HepG2 (cell line): ENCODE results near the gene TGM1. TPM values are rescaled to one million over a fixed set of nuclear protein-coding genes. Genes with fewer than 3 reads are reported as not detected.
A peak's percentile ranks its signal among the peaks of the same experiment; 100 is the strongest.

ENCODE experiments used
- ADNP ChIP-seq: sonication (generic); formaldehyde crosslinking; IDR thresholded peaks from 2 replicates; pipeline ENCODE4 v1.4.0; 2020; ENCODE audit warnings: missing genetic modification reagents
- DPF2 ChIP-seq: sonication (generic); formaldehyde crosslinking; IDR thresholded peaks from 2 replicates; pipeline ENCODE4 v1.4.0; 2020; ENCODE audit warnings: mild to moderate bottlenecking, low read depth, missing genetic modification reagents, borderline replicate concordance
- E2F5 ChIP-seq: sonication (generic); formaldehyde crosslinking; conservative IDR thresholded peaks from 2 replicates; pipeline ENCODE4 v1.4.0; 2020; ENCODE audit warnings: missing genetic modification reagents
- GATAD1 ChIP-seq: IDR thresholded peaks from 2 replicates; pipeline ENCODE4 v1.6.1; 2016; ENCODE audit warnings: missing genetic modification reagents, missing compliant biosample characterization
- KLF16 ChIP-seq, 2 experiments: sonication (generic) in 1 of 2; formaldehyde crosslinking in 1 of 2; IDR thresholded peaks; 2 replicates each; pipeline versions ENCODE4 v1.6.1 to v1.8.0; 2016 to 2023; ENCODE audit warnings: missing genetic modification reagents in 2 of 2, missing compliant biosample characterization in 1 of 2
- MED1 ChIP-seq: sonication (generic); formaldehyde crosslinking; IDR thresholded peaks from 2 replicates; pipeline ENCODE4 v1.4.0; 2020; ENCODE audit warnings: missing genetic modification reagents
- MYPOP ChIP-seq: sonication (generic); formaldehyde crosslinking; IDR thresholded peaks from 2 replicates; pipeline ENCODE4 v1.8.1; 2023; ENCODE audit warnings: mild to moderate bottlenecking, moderate library complexity, missing genetic modification reagents
- RFXANK ChIP-seq: IDR thresholded peaks from 2 replicates; pipeline ENCODE4 v1.6.1; 2016
- RNF2 ChIP-seq: fragments of 450-650 bp; conservative IDR thresholded peaks from 2 replicates; pipeline ENCODE4 v1.6.1; 2016; ENCODE audit warnings: low read depth
- SNAPC4 ChIP-seq: sonication (generic); formaldehyde crosslinking; IDR thresholded peaks from 2 replicates; pipeline ENCODE4 v1.4.0; 2020; ENCODE audit warnings: mild to moderate bottlenecking, missing genetic modification reagents
- SOX6 ChIP-seq, 2 experiments: fragments of 450-650 bp in 1 of 2; sonication (generic) in 1 of 2; formaldehyde crosslinking in 1 of 2; IDR thresholded peaks; 2 replicates each; pipeline versions ENCODE4 v1.4.0 to v1.6.1; 2017 to 2020; ENCODE audit warnings: antibody characterized with exemption in 1 of 2, mild to moderate bottlenecking in 1 of 2, missing genetic modification reagents in 1 of 2
- U2AF2 ChIP-seq: fragments of 200-400 bp; formaldehyde crosslinking; IDR thresholded peaks from 2 replicates; pipeline ENCODE4 v1.6.1; 2017; ENCODE audit warnings: low read depth, mild to moderate bottlenecking, low read length
- ZBTB37 ChIP-seq: sonication (generic); formaldehyde crosslinking; IDR thresholded peaks from 2 replicates; pipeline ENCODE4 v1.4.0; 2020; ENCODE audit warnings: mild to moderate bottlenecking, missing genetic modification reagents
- ZNF138 ChIP-seq: sonication (generic); formaldehyde crosslinking; IDR thresholded peaks from 2 replicates; pipeline ENCODE4 v1.5.0; 2020; ENCODE audit warnings: mild to moderate bottlenecking, low read depth, missing genetic modification reagents
- ZNF430 ChIP-seq: sonication (generic); formaldehyde crosslinking; IDR thresholded peaks from 2 replicates; pipeline ENCODE4 v1.9.0; 2021; ENCODE audit warnings: mild to moderate bottlenecking, missing genetic modification reagents
- ZNF616 ChIP-seq: sonication (generic); formaldehyde crosslinking; IDR thresholded peaks from 2 replicates; pipeline ENCODE4 v1.5.0; 2020; ENCODE audit warnings: low read depth, mild to moderate bottlenecking, missing genetic modification reagents
- polyA plus RNA-seq, 8 experiments: library from polyadenylated mRNA; depleted of rRNA in 3 of 8; stranded (reverse) in 7 of 8; unstranded in 1 of 8; fragments of >200 nt; fragmentation: Illumina TruSeq in 4 of 8; extraction: Trizol in 4 of 8; gene quantifications; 2 replicates each; pipeline versions ENCODE4 v1.2.1 to v1.2.3, GENCODE V29; 2011 to 2016; ENCODE audit warnings: low read depth in 4 of 8, missing spikeins in 1 of 8, mixed read lengths in 1 of 8; ENCODE audit not compliant: insufficient read depth in 1 of 8
- total RNA-seq, 5 experiments: library from RNA; depleted of rRNA; stranded (reverse); fragments of >200 nt; fragmentation: Illumina TruSeq; extraction: Trizol; gene quantifications; 2 replicates each; pipeline ENCODE4 v1.2.3, GENCODE V29; 2016; ENCODE audit warnings: low read depth in 1 of 5
- TF ChIP-seq, protein P1 (sequence below): sonication (generic); formaldehyde crosslinking; IDR thresholded peaks from 2 replicates; pipeline ENCODE4 v1.5.0; 2020; ENCODE audit warnings: missing genetic modification reagents
- TF ChIP-seq, protein P2 (sequence below): IDR thresholded peaks from 2 replicates; pipeline ENCODE4 v1.6.1; 2016

TGM1 gene
- total and polyA plus RNA-seq, 2 of the 13 experiments (the other 11 are each of a cell fraction or from before 2014, with no cell fraction given) = 3.2 to 10.6 TPM

DNA sequence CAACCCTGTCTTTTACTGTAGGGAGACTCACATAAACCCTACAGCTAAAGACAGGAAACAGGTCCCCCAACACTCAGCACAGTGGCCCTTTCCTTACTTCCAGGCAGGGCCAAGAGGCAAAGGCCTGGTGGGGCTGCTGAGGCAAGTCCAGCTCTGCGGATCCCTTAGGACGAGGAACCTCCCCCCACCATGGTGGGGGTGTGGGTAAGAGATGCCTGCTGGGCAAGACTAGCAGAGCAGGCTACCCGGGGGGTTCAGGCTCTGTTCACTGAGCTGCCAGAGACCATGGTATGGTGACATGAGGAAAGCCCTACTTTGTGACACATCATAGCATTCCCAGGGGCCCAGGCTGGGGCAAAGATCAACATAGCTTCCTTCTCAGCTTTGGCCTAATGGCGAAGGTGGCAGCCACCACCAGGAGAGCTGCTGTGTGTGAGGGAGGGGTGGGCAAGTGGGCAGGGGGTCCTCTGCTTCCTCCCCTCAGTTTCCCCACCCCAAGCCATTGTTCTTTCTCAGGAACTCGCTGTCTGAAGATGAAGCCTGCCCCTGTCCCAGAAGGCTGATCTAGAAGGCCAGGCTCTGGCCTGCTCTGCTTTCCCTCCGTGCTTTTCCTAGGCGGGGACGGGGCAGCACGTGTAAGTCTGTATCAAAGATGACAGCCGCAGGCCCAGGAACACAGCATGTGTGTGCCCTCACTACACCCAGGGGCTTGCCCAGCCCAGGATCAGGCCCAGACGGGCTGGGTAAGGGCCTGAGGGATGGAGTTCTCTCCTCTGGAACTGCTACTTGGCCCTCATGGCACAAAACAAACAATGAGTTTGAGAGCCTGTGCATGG is 10.5 kb downstream of the TGM1 start (continued):
- TF ChIP-seq ZNF138 (0 out of 2 replicates have a peak, but pooled peaks have one; percentile 61), MED1 (CRISPR knock-in tag) (peak; percentile 67), RNF2 (0 out of 2 replicates have a peak, but pooled peaks have one; percentile 52), RFXANK (no peak), GATAD1 (CRISPR knock-in tag) (peak; percentile 59), ZNF430 (CRISPR knock-in tag) (no peak), ZNF616 (CRISPR knock-in tag) (no peak), KLF16 (CRISPR knock-in tag; IDR thresholded peaks at IDR 0.05) (no peak), SNAPC4 (CRISPR knock-in tag) (no peak), E2F5 (CRISPR knock-in tag) (no peak), U2AF2 (no peak), ZBTB37 (CRISPR knock-in tag) (no peak), DPF2 (CRISPR knock-in tag) (peak; percentile 80), MYPOP (CRISPR knock-in tag) (0 out of 2 replicates have a peak, but pooled peaks have one; percentile 8), ADNP (CRISPR knock-in tag) (no peak), SOX6 (IDR thresholded peaks at IDR 0.05) (no peak), SOX6 (CRISPR knock-in tag; IDR thresholded peaks at IDR 0.05) (peak; percentile 29; the same call in 1 of the 2 replicates)
- TF ChIP-seq, protein P1, sequence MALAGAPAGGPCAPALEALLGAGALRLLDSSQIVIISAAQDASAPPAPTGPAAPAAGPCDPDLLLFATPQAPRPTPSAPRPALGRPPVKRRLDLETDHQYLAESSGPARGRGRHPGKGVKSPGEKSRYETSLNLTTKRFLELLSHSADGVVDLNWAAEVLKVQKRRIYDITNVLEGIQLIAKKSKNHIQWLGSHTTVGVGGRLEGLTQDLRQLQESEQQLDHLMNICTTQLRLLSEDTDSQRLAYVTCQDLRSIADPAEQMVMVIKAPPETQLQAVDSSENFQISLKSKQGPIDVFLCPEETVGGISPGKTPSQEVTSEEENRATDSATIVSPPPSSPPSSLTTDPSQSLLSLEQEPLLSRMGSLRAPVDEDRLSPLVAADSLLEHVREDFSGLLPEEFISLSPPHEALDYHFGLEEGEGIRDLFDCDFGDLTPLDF = no peak
- TF ChIP-seq, protein P2, sequence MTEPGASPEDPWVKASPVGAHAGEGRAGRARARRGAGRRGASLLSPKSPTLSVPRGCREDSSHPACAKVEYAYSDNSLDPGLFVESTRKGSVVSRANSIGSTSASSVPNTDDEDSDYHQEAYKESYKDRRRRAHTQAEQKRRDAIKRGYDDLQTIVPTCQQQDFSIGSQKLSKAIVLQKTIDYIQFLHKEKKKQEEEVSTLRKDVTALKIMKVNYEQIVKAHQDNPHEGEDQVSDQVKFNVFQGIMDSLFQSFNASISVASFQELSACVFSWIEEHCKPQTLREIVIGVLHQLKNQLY = peak; percentile 50; the same call in 1 of the 2 replicates
